ENCODE measurements around the gene BRAT1. TPM values are rescaled to one million over a fixed set of nuclear protein-coding genes. Genes with fewer than 3 reads are reported as not detected.
A peak's percentile ranks its signal among the peaks of the same experiment; 100 is the strongest.

Gene BRAT1
- total and polyA plus RNA-seq, 7 donors = 9.6 to 25.9 (median 20.0) TPM

DNA sequence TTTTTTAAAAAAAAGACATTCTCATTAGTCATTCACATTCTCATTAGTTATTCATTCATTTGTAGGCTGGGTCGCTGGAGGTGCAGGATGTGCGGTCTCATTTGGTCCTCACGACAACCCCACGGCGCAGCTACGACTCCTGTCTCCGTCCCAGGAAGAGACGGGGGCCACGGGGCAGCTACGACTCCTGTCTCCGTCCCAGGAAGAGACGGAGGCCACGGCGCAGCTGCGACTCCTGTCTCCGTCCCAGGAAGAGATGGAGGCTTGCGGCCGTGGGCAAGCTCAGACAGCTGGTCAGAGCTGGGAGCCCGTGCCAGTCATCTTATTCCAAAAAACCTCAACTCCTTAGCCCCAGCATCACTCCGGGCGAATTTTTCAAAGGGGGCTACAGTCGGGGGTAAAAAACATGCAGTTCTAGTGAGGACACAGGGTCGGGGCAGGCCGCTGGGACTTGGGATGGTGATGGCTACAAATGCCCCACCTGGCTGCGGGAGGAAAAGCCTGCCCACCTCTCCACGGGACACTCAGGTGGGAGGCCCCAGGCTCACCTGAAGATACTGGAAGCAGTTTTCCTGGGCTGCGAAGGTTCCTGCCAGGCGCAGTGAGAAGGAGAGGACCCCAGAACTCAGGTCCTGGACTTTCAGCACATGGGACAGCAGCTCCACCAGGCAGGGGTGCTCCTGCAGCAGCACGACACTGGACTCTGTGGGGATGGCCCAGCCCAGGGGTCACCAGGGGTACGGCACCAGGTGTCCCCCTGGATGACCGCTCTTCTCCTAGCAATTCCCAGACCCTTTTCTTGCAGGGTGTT is 8.3 kb downstream of the BRAT1 start:
- Histone ChIP-seq H3K27me3 (no peaks in the 10 kb centered on the region), H3K4me1 (no peaks in the 10 kb centered on the region), H3K27ac (no peak overlapping the region), H3K9me3 (no peaks in the 10 kb centered on the region), H3K36me3 (peaks cover 4 to 84% (median 35%) of the 10 kb centered on the region in 4 donors), H3K4me3 (no peak overlapping the region)
- 91 to 92% methylated on average over 31 of the region's 31 CpGs for WGBS, 2 donors
- TF ChIP-seq POLR2AphosphoS5 (IDR thresholded peaks at IDR 0.05) (no peak), EP300 (IDR thresholded peaks at IDR 0.05) (no peak), CTCF (IDR thresholded peaks at IDR 0.05) (no peak), POLR2A (IDR thresholded peaks at IDR 0.05) (no peak)
- peak; percentile 48 for DNase-seq
- intact Hi-C loops (cut with DNase I) = no loop called here

DNA sequence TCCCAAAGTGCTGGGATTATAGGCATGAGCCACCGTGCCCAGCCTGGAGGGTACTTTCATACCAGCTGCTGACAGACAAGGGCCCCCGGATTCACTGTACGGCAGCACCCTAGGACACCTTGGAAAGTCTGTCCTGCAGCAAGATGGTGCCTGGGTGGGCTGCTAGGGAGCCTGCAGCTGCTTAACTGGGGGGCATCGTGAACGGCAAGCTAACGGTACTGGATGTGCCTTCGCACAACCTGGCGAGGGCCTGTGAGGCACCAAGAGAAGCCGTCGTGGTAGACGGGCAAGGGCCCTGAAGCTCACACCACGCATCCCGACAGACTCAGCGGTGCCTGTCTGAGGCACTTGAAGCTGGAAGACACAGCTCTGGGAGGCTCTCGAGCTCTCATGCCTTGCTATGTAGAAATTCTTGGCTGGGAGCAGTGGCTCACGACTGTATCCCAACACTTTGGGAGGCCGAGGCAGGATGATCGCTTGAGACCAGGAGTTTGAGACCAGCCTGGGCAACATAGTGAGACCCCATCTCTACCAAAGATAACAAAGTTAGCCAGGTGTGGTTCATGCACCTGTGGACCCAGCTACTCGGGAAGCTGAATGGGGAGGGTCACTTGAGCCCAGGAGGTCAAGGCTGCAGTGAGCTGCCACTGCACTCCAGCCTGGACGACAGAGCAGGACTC is 9.4 kb downstream of the BRAT1 start:
- intact Hi-C loops (cut with DNase I) = no loop called here
- H3K9me3 ChIP-seq = no peaks in the 10 kb centered on the region
- H3K36me3 ChIP-seq = peaks cover 4 to 95% (median 42%) of the 10 kb centered on the region in 4 donors
- no peak overlapping the region for H3K4me3 ChIP-seq
- 94 to 97% methylated on average over 20 of the region's 20 CpGs for WGBS, 2 donors
- peak; percentile 64 for DNase-seq
- H3K4me1 ChIP-seq = no peaks in the 10 kb centered on the region
- no peaks in the 10 kb centered on the region for H3K27me3 ChIP-seq
- H3K27ac ChIP-seq = no peak overlapping the region
- no peak for TF ChIP-seq POLR2A (IDR thresholded peaks at IDR 0.05)
- TF ChIP-seq CTCF (IDR thresholded peaks at IDR 0.05) = no peak
- no peak for TF ChIP-seq EP300 (IDR thresholded peaks at IDR 0.05)
- no peak for TF ChIP-seq POLR2AphosphoS5 (IDR thresholded peaks at IDR 0.05)

DNA sequence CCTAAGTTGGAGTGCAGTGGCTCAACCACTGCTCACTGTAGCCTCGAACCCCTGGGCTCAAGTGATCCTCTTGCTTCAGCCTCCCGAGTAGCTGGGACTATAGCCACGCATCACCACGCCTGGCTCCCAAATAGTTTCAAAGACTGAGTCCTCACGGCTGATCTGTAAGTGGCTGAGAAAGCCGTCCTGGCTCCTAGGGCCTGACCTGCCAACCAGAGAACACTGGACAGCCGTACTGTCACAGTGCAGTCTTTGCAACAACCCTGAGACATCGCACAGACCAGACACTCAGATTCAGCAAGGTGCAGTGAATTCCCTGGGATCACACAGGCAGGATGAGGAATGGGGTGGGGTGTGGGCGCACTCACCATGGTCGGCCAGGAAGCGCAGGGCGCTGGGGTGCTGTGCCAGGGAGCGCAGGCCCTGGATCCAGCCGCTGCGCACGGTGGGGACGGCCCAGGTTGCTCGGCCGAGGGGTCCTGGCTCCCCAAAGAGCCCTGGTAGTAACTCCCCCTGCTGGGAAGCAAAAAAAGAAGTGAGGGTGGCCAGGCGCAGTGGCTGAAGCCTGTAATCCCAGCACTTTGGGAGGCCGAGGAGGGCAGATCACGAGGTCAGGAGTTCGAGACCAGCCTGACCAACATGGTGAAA is 10.7 kb downstream of the BRAT1 start:
- TF ChIP-seq EP300 (IDR thresholded peaks at IDR 0.05) (no peak), POLR2A (IDR thresholded peaks at IDR 0.05) (no peak), CTCF (IDR thresholded peaks at IDR 0.05) (no peak), POLR2AphosphoS5 (IDR thresholded peaks at IDR 0.05) (no peak)
- WGBS, 2 donors = 95% methylated on average over 23 of the region's 23 CpGs
- Histone ChIP-seq H3K27me3 (no peaks in the 10 kb centered on the region), H3K9me3 (no peaks in the 10 kb centered on the region), H3K36me3 (peaks cover 4 to 95% (median 44%) of the 10 kb centered on the region in 4 donors), H3K27ac (no peak overlapping the region), H3K4me1 (no peaks in the 10 kb centered on the region), H3K4me3 (no peak overlapping the region)
- intact Hi-C loops (cut with DNase I) = no loop called here
- peak; percentile 43 for DNase-seq

DNA sequence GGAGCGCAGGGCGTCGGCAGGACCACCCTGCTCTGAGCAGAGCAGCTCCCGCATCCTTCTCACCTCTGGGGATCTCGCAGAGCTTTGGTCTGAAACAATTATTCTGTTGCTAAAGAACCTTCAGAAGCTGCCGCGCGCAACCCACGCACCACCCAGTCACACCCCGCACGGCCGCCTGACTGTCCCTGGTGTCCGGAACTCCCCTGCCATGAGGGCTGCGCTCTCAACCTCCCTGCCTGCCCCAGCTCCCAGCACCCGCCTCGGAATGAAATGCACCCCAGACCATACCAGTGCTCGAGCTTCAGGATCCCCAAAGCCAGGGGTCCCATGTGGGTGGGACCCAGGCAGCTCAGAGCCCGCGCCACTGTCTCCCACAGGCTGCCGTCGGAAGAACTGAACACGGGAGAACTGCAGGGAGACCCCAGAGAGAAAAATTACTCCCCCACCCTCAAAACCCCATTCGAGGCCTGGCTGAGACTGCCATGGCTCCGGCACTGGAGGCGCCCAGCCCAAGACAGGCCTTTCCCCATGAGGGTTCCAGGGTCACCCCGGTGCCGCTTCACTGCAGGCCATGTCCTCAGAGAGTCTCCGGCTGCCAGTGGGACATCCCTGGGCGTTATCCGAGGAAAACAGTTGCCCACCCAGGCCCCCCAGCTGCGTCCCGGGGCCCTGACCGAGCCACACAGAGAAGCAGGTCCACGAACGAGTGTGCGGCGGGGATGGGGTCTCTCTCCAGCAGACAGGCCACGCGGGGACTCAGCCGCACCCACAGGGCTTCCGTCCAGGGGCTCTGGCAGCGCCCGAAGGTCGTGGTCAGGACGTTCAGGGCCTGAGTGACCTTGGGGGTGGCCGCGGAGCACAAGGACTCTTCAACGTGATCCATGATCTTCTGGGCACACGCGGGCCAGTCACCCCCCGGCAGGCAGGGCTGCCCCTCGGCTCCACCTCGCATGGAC is 12.1 kb downstream of the BRAT1 start:
- 94 to 95% methylated on average over 53 of the region's 53 CpGs for WGBS, 2 donors
- intact Hi-C loops (cut with DNase I) = no loop called here
- H3K36me3 ChIP-seq = peaks cover 4 to 97% (median 53%) of the 10 kb centered on the region in 4 donors
- TF ChIP-seq POLR2A (IDR thresholded peaks at IDR 0.05) (no peak), CTCF (IDR thresholded peaks at IDR 0.05) (no peak), POLR2AphosphoS5 (IDR thresholded peaks at IDR 0.05) (no peak), EP300 (IDR thresholded peaks at IDR 0.05) (no peak)
- H3K9me3 ChIP-seq = no peaks in the 10 kb centered on the region
- H3K27me3 ChIP-seq = no peaks in the 10 kb centered on the region
- H3K27ac ChIP-seq = no peak overlapping the region
- no peaks in the 10 kb centered on the region for H3K4me1 ChIP-seq
- DNase-seq = peak; percentile 63
- no peak overlapping the region for H3K4me3 ChIP-seq

Data from sigmoid colon (tissue), 7 donors.